Adipose tissue (tissue), 3 donors: ENCODE data around the gene PSMA1. TPM values are rescaled to one million over a fixed set of nuclear protein-coding genes. Genes with fewer than 3 reads are reported as not detected.
"Not testable (repeated sequence)": the region's sequence is repeated elsewhere in the genome, so short reads cannot be mapped to it uniquely, and the experiment has no call there.

Experiments
- H3K27ac ChIP-seq: one replicate; pipeline ENCODE4 v1.5.1; 2013; ENCODE audit warnings: low read depth, low read length
- WGBS, 3 donors: extraction: QIAGEN DNeasy Blood & Tissue Kit; methylation state at CpG; one replicate each; pipeline ENCODE4 v1.1.7; 2013; 5-methylcytosine and 5-hydroxymethylcytosine counted together
- polyA plus RNA-seq, 3 donors: library from polyadenylated mRNA; stranded (reverse); fragments of 200-250 nt; gene quantifications; one replicate each; pipeline ENCODE4 v1.2.3, GENCODE V29; 2013
- donor health status: healthy with polysubstance abuse.
- donor health status: Bipolar disorder and iron deficiency.
- donor health status: healthy.

PSMA1 gene
- 100 to 1,000 TPM in 2 of 3 donors, 10 to 100 TPM in 1; 51.6 to 147 (median 116) TPM for polyA plus RNA-seq

GRCh38 chr11:14519917-14520746 is at the start of gene PSMA1:
Gene PSMA1 (minus strand): TSS chr11:14520386. CDS start chr11:14520299, 87 bp downstream.
- peak within 1 kb of the TSS; percentile 56 for H3K27ac ChIP-seq
- 0 to 1% (median 0%) methylated on average over 56 of the region's 56 CpGs for WGBS, 3 donors

GRCh38 chr11:14569516-14569915 is 49.3 kb upstream of the PSMA1 start:
- WGBS, 3 donors = 85 to 90% (median 88%) methylated on average over 6 of the region's 6 CpGs
- not testable (repeated sequence) for H3K27ac ChIP-seq

- 84 to 94% (median 86%) methylated on average over 3 of the region's 3 CpGs for WGBS, 3 donors
- no peak overlapping the region for H3K27ac ChIP-seq
Observed at GRCh38 chr11:14567064-14567651, 47.0 kb upstream of the PSMA1 start.

GRCh38 chr11:14566331-14567063 is 46.3 kb upstream of the PSMA1 start:
- 69 to 93% (median 93%) methylated on average over 3 of the region's 3 CpGs for WGBS, 3 donors
- no peak overlapping the region for H3K27ac ChIP-seq

GRCh38 chr11:14565845-14566244 is 45.7 kb upstream of the PSMA1 start:
- WGBS, 3 donors = 85 to 94% (median 85%) methylated on average over 2 of the region's 2 CpGs
- H3K27ac ChIP-seq = no peak overlapping the region

GRCh38 chr11:14555818-14556217 is 35.6 kb upstream of the PSMA1 start:
- no peak overlapping the region for H3K27ac ChIP-seq

GRCh38 chr11:14554959-14555358 is 34.8 kb upstream of the PSMA1 start:
- WGBS, 3 donors = 16 to 73% (median 38%) methylated on average over 2 of the region's 2 CpGs
- no peak overlapping the region for H3K27ac ChIP-seq

More at GRCh38 chr11:14555818-14556217, 35.6 kb upstream of the PSMA1 start:
- 50 to 65% (median 57%) methylated on average over 1 of the region's 1 CpG for WGBS, 3 donors

- WGBS, 3 donors = 87 to 90% (median 89%) methylated on average over 4 of the region's 4 CpGs
- no peak overlapping the region for H3K27ac ChIP-seq
Observed at GRCh38 chr11:14552089-14552488, 31.9 kb upstream of the PSMA1 start.

- no peak overlapping the region for H3K27ac ChIP-seq
- 59 to 66% (median 64%) methylated on average over 2 of the region's 2 CpGs for WGBS, 3 donors
Observed at GRCh38 chr11:14551380-14551779, 31.2 kb upstream of the PSMA1 start.

GRCh38 chr11:14549891-14550290 is 29.7 kb upstream of the PSMA1 start:
- 86 to 90% (median 88%) methylated on average over 4 of the region's 4 CpGs for WGBS, 3 donors
- no peak overlapping the region for H3K27ac ChIP-seq

GRCh38 chr11:14547440-14547839 is 27.3 kb upstream of the PSMA1 start:
- no peak overlapping the region for H3K27ac ChIP-seq
- 56 to 77% (median 71%) methylated on average over 2 of the region's 2 CpGs for WGBS, 3 donors

GRCh38 chr11:14546672-14547071 is 26.5 kb upstream of the PSMA1 start:
- no peak overlapping the region for H3K27ac ChIP-seq

GRCh38 chr11:14544611-14545010 is 24.4 kb upstream of the PSMA1 start:
- WGBS, 3 donors = 44 to 79% (median 47%) methylated on average over 3 of the region's 3 CpGs
- no peak overlapping the region for H3K27ac ChIP-seq

- 55 to 77% (median 57%) methylated on average over 1 of the region's 1 CpG for WGBS, 3 donors
- no peak overlapping the region for H3K27ac ChIP-seq
Observed at GRCh38 chr11:14543260-14543659, 23.1 kb upstream of the PSMA1 start.

GRCh38 chr11:14542324-14542723 is 22.1 kb upstream of the PSMA1 start:
- H3K27ac ChIP-seq = no peak overlapping the region

- WGBS, 3 donors = 32 to 52% (median 47%) methylated on average over 6 of the region's 6 CpGs
- no peak overlapping the region for H3K27ac ChIP-seq
Observed at GRCh38 chr11:14541192-14541947, 21.2 kb upstream of the PSMA1 start.

GRCh38 chr11:14539982-14540421 is 19.8 kb upstream of the PSMA1 start:
- WGBS, 3 donors = 56 to 67% (median 59%) methylated on average over 4 of the region's 4 CpGs
- no peak overlapping the region for H3K27ac ChIP-seq

GRCh38 chr11:14538926-14539554 is 18.9 kb upstream of the PSMA1 start:
- H3K27ac ChIP-seq = no peak overlapping the region
- WGBS, 3 donors = 42 to 88% (median 75%) methylated on average over 3 of the region's 3 CpGs
